IPS-15b (cell line): Measurements from ENCODE around the gene GDI1.
"Not testable (repeated sequence)": the region's sequence is repeated elsewhere in the genome, so short reads cannot be mapped to it uniquely, and the experiment has no call there.

Experiments used
- H3K27me3 ChIP-seq: one replicate; pipeline ENCODE4 v1.6.1; 2013; ENCODE audit warnings: low read length; ENCODE audit not compliant: control insufficient read depth, insufficient read depth
- H3K36me3 ChIP-seq: one replicate; pipeline ENCODE4 v1.6.1; 2013; ENCODE audit warnings: low read length; ENCODE audit not compliant: control insufficient read depth, insufficient read depth
- H3K4me1 ChIP-seq: one replicate; pipeline ENCODE4 v1.6.1; 2013; ENCODE audit warnings: mild to moderate bottlenecking, low read length; ENCODE audit not compliant: control insufficient read depth, insufficient read depth
- H3K4me3 ChIP-seq: one replicate; pipeline ENCODE4 v1.5.1; 2013; ENCODE audit warnings: low read depth, low read length
- H3K9ac ChIP-seq: one replicate; pipeline ENCODE4 v1.6.1; 2013; ENCODE audit warnings: low read depth, mild to moderate bottlenecking, low read length
- H3K9me3 ChIP-seq: one replicate; pipeline ENCODE4 v1.6.1; 2013; ENCODE audit warnings: mild to moderate bottlenecking, low read length; ENCODE audit not compliant: control insufficient read depth, insufficient read depth

The GDI1 gene

GRCh38 chrX:154400369-154400817 is 36.6 kb upstream of the GDI1 start:
- not testable (repeated sequence) for H3K4me3 ChIP-seq, H3K9me3 ChIP-seq, H3K9ac ChIP-seq, H3K4me1 ChIP-seq, H3K27me3 ChIP-seq
- peaks cover 14% of the 10 kb centered on the region for H3K36me3 ChIP-seq

GRCh38 chrX:154401045-154401799 is 35.7 kb upstream of the GDI1 start:
- H3K27me3 ChIP-seq = no peaks in the 10 kb centered on the region
- no peaks in the 10 kb centered on the region for H3K9me3 ChIP-seq
- H3K36me3 ChIP-seq = peaks cover 14% of the 10 kb centered on the region
- H3K4me1 ChIP-seq = peaks cover 2% of the 10 kb centered on the region
- H3K4me3 ChIP-seq = no peak overlapping the region
- H3K9ac ChIP-seq = no peak overlapping the region

GRCh38 chrX:154401918-154402621 is 34.9 kb upstream of the GDI1 start:
- Histone ChIP-seq H3K27me3 (no peaks in the 10 kb centered on the region), H3K9ac (no peak overlapping the region), H3K4me3 (no peak overlapping the region), H3K4me1 (peaks cover 2% of the 10 kb centered on the region), H3K9me3 (peaks cover 3% of the 10 kb centered on the region), H3K36me3 (peaks cover 14% of the 10 kb centered on the region)

- H3K9me3 ChIP-seq = peaks cover 3% of the 10 kb centered on the region
- H3K36me3 ChIP-seq = peaks cover 14% of the 10 kb centered on the region
- no peaks in the 10 kb centered on the region for H3K27me3 ChIP-seq
- no peak overlapping the region for H3K9ac ChIP-seq
- no peak overlapping the region for H3K4me3 ChIP-seq
- H3K4me1 ChIP-seq = peaks cover 2% of the 10 kb centered on the region
Measured at GRCh38 chrX:154402622-154403127, 34.3 kb upstream of the GDI1 start.

- H3K9me3 ChIP-seq = peaks cover 3% of the 10 kb centered on the region
- peaks cover 2% of the 10 kb centered on the region for H3K4me1 ChIP-seq
- no peak overlapping the region for H3K4me3 ChIP-seq
- peaks cover 14% of the 10 kb centered on the region for H3K36me3 ChIP-seq
- no peaks in the 10 kb centered on the region for H3K27me3 ChIP-seq
- H3K9ac ChIP-seq = no peak overlapping the region
Measured at GRCh38 chrX:154403192-154403591, 33.8 kb upstream of the GDI1 start.

GRCh38 chrX:154403858-154404257 is 33.1 kb upstream of the GDI1 start:
- peaks cover 2% of the 10 kb centered on the region for H3K4me1 ChIP-seq
- no peak overlapping the region for H3K9ac ChIP-seq
- no peak overlapping the region for H3K4me3 ChIP-seq

GRCh38 chrX:154404625-154405192 is 32.2 kb upstream of the GDI1 start:
- Histone ChIP-seq H3K9me3 (peaks cover 7% of the 10 kb centered on the region), H3K27me3 (no peaks in the 10 kb centered on the region), H3K36me3 (peaks cover 4% of the 10 kb centered on the region), H3K9ac (no peak overlapping the region), H3K4me3 (no peak overlapping the region), H3K4me1 (no peaks in the 10 kb centered on the region)

More at GRCh38 chrX:154403858-154404257, 33.1 kb upstream of the GDI1 start:
- H3K36me3 ChIP-seq = peaks cover 13% of the 10 kb centered on the region
- H3K9me3 ChIP-seq = peaks cover 5% of the 10 kb centered on the region
- no peaks in the 10 kb centered on the region for H3K27me3 ChIP-seq

GRCh38 chrX:154408659-154409221 is 28.2 kb upstream of the GDI1 start:
- H3K9me3 ChIP-seq = peaks cover 7% of the 10 kb centered on the region
- no peaks in the 10 kb centered on the region for H3K36me3 ChIP-seq
- H3K9ac ChIP-seq = no peak overlapping the region
- no peaks in the 10 kb centered on the region for H3K27me3 ChIP-seq
- H3K4me1 ChIP-seq = no peaks in the 10 kb centered on the region
- H3K4me3 ChIP-seq = peak overlapping the region; percentile 50

GRCh38 chrX:154409222-154409871 is 27.6 kb upstream of the GDI1 start, which contains the start of gene DNASE1L1:
DNASE1L1 (minus strand) TSS chrX:154409254; CDS start chrX:154405568, 3,686 bp downstream.
- Histone ChIP-seq H3K36me3 (no peaks in the 10 kb centered on the region), H3K9ac (no peak within 1 kb of the TSS), H3K27me3 (no peaks in the 10 kb centered on the region), H3K4me1 (no peaks in the 10 kb centered on the region), H3K9me3 (peaks cover 7% of the 10 kb centered on the region), H3K4me3 (peak within 1 kb of the TSS; percentile 50)

- Histone ChIP-seq H3K4me3 (peak overlapping the region; percentile 66), H3K27me3 (no peaks in the 10 kb centered on the region), H3K9me3 (peaks cover 4% of the 10 kb centered on the region), H3K9ac (peak overlapping the region; percentile 24), H3K36me3 (no peaks in the 10 kb centered on the region), H3K4me1 (no peaks in the 10 kb centered on the region)
Measured at GRCh38 chrX:154411981-154412340, 25.0 kb upstream of the GDI1 start.

- H3K9me3 ChIP-seq = peaks cover 4% of the 10 kb centered on the region
- H3K27me3 ChIP-seq = no peaks in the 10 kb centered on the region
- peak overlapping the region; percentile 66 for H3K4me3 ChIP-seq
- H3K36me3 ChIP-seq = no peaks in the 10 kb centered on the region
- no peak overlapping the region for H3K9ac ChIP-seq
- H3K4me1 ChIP-seq = no peaks in the 10 kb centered on the region
Measured at GRCh38 chrX:154412468-154412867, 24.5 kb upstream of the GDI1 start.
